Endothelial cell of umbilical vein (primary cell): Measurements from ENCODE around the gene ZMYND11. TPM values are rescaled to one million over a fixed set of nuclear protein-coding genes. Genes with fewer than 3 reads are reported as not detected.

Experiments used
- BruUV-seq: library from RNA; stranded (reverse); fragments of 400-500 nt; replicated peaks from 2 replicates; lab custom pipeline; 2021; lab: Mats Ljungman, UMichigan
- CTCF ChIA-PET: fragments of 300-600, 350-600 bp; sonication (Branson Sonifier 250); formaldehyde crosslinking; loops from one replicate; lab custom pipeline; 2021; ENCODE audit warnings: antibody characterized with exemption, inconsistent platforms; lab: Charles Lee
- POLR2A ChIA-PET: fragments of 300-600, 350-600 bp; sonication (Branson Sonifier 250); formaldehyde crosslinking; loops from one replicate; lab custom pipeline; 2021; ENCODE audit warnings: antibody characterized with exemption, inconsistent platforms; lab: Charles Lee
- DNase-seq: peaks from one replicate; pipeline ENCODE4 v3.0.0-alpha.2; 2011; ENCODE audit warnings: low read depth, low spot score
- FAIRE-seq: peaks from 2 replicates; lab custom pipeline; 2011; peaks lifted over from hg19 to GRCh38; lab: Jason Lieb, UNC
- H2AFZ ChIP-seq: 2 replicates; pipeline ENCODE4 v1.6.0; 2012; ENCODE audit warnings: low read depth, low read length, control low read depth, inconsistent platforms
- H3K27ac ChIP-seq: 2 replicates; pipeline ENCODE4 v1.5.1; 2011; ENCODE audit warnings: low read depth, mild to moderate bottlenecking, control low read depth, low read length, moderate library complexity; ENCODE audit not compliant: insufficient read depth
- H3K27me3 ChIP-seq, 2 experiments: 2 replicates each; pipeline versions ENCODE4 v1.6.0 to v1.6.1; 2011; ENCODE audit warnings: low read length in 2 of 2, mixed read lengths in 1 of 2; ENCODE audit not compliant: control insufficient read depth in 2 of 2, insufficient read depth in 2 of 2
- H3K36me3 ChIP-seq, 2 experiments: 2 replicates in 1 of 2; 3 replicates in 1 of 2; pipeline ENCODE4 v1.5.1; 2011; ENCODE audit warnings: low read length in 2 of 2, mild to moderate bottlenecking in 1 of 2, moderate library complexity in 1 of 2; ENCODE audit not compliant: control insufficient read depth in 2 of 2, insufficient read depth in 2 of 2; ENCODE audit errors: extremely low read depth in 1 of 2
- H3K4me1 ChIP-seq: 3 replicates; pipeline ENCODE4 v1.5.1; 2011; ENCODE audit warnings: mild to moderate bottlenecking, low read length; ENCODE audit not compliant: control insufficient read depth, insufficient read depth; ENCODE audit errors: extremely low read depth
- H3K4me2 ChIP-seq: 2 replicates; pipeline ENCODE4 v1.6.1; 2011; ENCODE audit warnings: low read length, control low read depth, mixed read lengths; ENCODE audit not compliant: insufficient read depth
- H3K4me3 ChIP-seq, 3 experiments: fragments of 200-600 bp in 1 of 3; sonication (generic), shearing (Covaris generic) in 1 of 3; replicated peaks in 1 of 3; 2 replicates each; pipeline ENCODE4 v1.5.1; 2011 to 2016; ENCODE audit warnings: control low read depth in 3 of 3, low read length in 3 of 3, mild to moderate bottlenecking in 2 of 3, inconsistent platforms in 1 of 3, low read depth in 1 of 3, moderate library complexity in 1 of 3; ENCODE audit not compliant: insufficient read depth in 1 of 3
- H3K79me2 ChIP-seq: 2 replicates; pipeline ENCODE4 v1.6.0; 2012; ENCODE audit warnings: low read length, inconsistent platforms; ENCODE audit not compliant: control insufficient read depth, insufficient read depth
- H3K9ac ChIP-seq: replicated peaks from 2 replicates; pipeline ENCODE3; 2011; ENCODE audit warnings: low read length, control low read depth; ENCODE audit not compliant: insufficient read depth; ENCODE audit errors: extremely low read depth
- H3K9me1 ChIP-seq: replicated peaks from 3 replicates; pipeline ENCODE4 v1.6.0; 2011; ENCODE audit warnings: mild to moderate bottlenecking, low read length; ENCODE audit not compliant: control insufficient read depth, insufficient read depth; ENCODE audit errors: extremely low read depth
- H3K9me3 ChIP-seq: replicated peaks from 2 replicates; pipeline ENCODE4 v1.5.1; 2012; ENCODE audit warnings: low read length, inconsistent platforms; ENCODE audit not compliant: control insufficient read depth, insufficient read depth
- H4K20me1 ChIP-seq: replicated peaks from 2 replicates; pipeline ENCODE3; 2011; ENCODE audit warnings: mild to moderate bottlenecking, low read length; ENCODE audit not compliant: control insufficient read depth, insufficient read depth; ENCODE audit errors: extremely low read depth
- CTCF ChIP-seq, 2 donors: IDR thresholded peaks; 1 replicate in 1 of 2; 2 replicates in 1 of 2; pipeline ENCODE4 v1.5.1; 2011; ENCODE audit warnings: low read length in 2 of 2, mild to moderate bottlenecking in 2 of 2, moderate library complexity in 2 of 2, control low read depth in 1 of 2, inconsistent platforms in 1 of 2, low read depth in 1 of 2; ENCODE audit not compliant: insufficient read depth in 1 of 2; ENCODE audit errors: extremely low read depth in 1 of 2
- EZH2 ChIP-seq: IDR thresholded peaks from 2 replicates; pipeline ENCODE4 v1.6.1; 2012; ENCODE audit warnings: borderline replicate concordance, low read depth, mild to moderate bottlenecking, moderate library complexity, low read length, inconsistent platforms; ENCODE audit not compliant: severe bottlenecking
- FOS ChIP-seq: IDR thresholded peaks from 2 replicates; pipeline ENCODE4 v1.6.1; 2011; ENCODE audit warnings: mild to moderate bottlenecking, low read length, moderate library complexity, borderline replicate concordance; ENCODE audit not compliant: insufficient read depth
- GATA2 ChIP-seq: IDR thresholded peaks from 2 replicates; pipeline ENCODE4 v1.7.0; 2011; ENCODE audit warnings: low read depth, mild to moderate bottlenecking, moderate library complexity, mixed read lengths, low read length; ENCODE audit not compliant: insufficient read length, insufficient read depth
- JUN ChIP-seq: IDR thresholded peaks from 2 replicates; pipeline ENCODE4 v1.6.1; 2011; ENCODE audit warnings: borderline replicate concordance, low read depth; ENCODE audit not compliant: insufficient read length, insufficient read depth
- MYC ChIP-seq: IDR thresholded peaks from one replicate; pipeline ENCODE4 v1.6.1; 2011; ENCODE audit warnings: mild to moderate bottlenecking, low read depth, low read length
- POLR2A ChIP-seq: IDR thresholded peaks from 2 replicates; pipeline ENCODE4 v1.6.1; 2012; ENCODE audit warnings: low read depth, mild to moderate bottlenecking, control low read depth, low read length
- POLR2AphosphoS5 ChIP-seq: IDR thresholded peaks from 2 replicates; pipeline ENCODE4 v1.6.1; 2012; ENCODE audit warnings: low read depth, mild to moderate bottlenecking, control low read depth, low read length, moderate library complexity; ENCODE audit not compliant: insufficient read depth
- dilution Hi-C: fragments of 300-500 bp; cut with MboI; formaldehyde crosslinking; loops from one replicate; pipeline ENCODE4 v1.15.0; 2019; ENCODE audit warnings: low sequenced_read_pairs; ENCODE audit not compliant: extremely low pct_ligation_motif_present
- intact Hi-C: fragments of 100-400 bp; cut with micrococcal nuclease; formaldehyde crosslinking; loops from one replicate; pipeline ENCODE4 v1.10.0; 2022
- polyA plus RNA-seq, 4 experiments: library from polyadenylated mRNA; depleted of rRNA in 3 of 4; stranded (reverse) in 3 of 4; unstranded in 1 of 4; fragments of >200 nt; gene quantifications; 2 replicates each; pipeline versions ENCODE4 v1.2.1 to v1.2.3, GENCODE V29; 2011 to 2012; ENCODE audit warnings: missing spikeins in 1 of 4
- total RNA-seq: library from RNA; stranded (reverse); gene quantifications from 2 replicates; pipeline ENCODE4 v1.2.3, GENCODE V29; 2021
- TF ChIP-seq, protein P1 (sequence below): IDR thresholded peaks from 2 replicates; pipeline ENCODE4 v1.6.1; 2011; ENCODE audit not compliant: insufficient read depth, insufficient read length

The ZMYND11 gene
- total and polyA plus RNA-seq, 2 donors (not counting 3 experiments of a cell fraction or from before 2014, with no cell fraction given), result 17.0 to 56.0 TPM

GRCh38 chr10:89248-89647, 46.0 kb upstream of the ZMYND11 start:
- TF ChIP-seq POLR2A (no peak), GATA2 (no peak), EZH2 (no peak), CTCF (IDR thresholded peaks at IDR 0.05; ENCODE audit: extremely low read depth in 1 of 2, insufficient read depth in 1 of 2, low read depth in 1 of 2, low read length in 2 of 2) (no peak), JUN (no peak), MYC (no peak), POLR2AphosphoS5 (no peak), FOS (no peak)
- TF ChIP-seq, protein P1, sequence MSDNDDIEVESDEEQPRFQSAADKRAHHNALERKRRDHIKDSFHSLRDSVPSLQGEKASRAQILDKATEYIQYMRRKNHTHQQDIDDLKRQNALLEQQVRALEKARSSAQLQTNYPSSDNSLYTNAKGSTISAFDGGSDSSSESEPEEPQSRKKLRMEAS, result no peak
- ChIA-PET POLR2A (no interaction called here), CTCF (interaction anchor here (1.4 to 2.0 kb wide), 2 partner anchors 13 to 15 kb away, joined by 4 to 6 read pairs; no protein-coding TSS in a partner anchor)
- dilution Hi-C loops, result no loop called here
- Histone ChIP-seq H3K79me2 (no peaks in the 10 kb centered on the region), H3K27me3 (peaks cover 3 to 14% of the 10 kb centered on the region in 2 experiments), H4K20me1 (no peaks in the 10 kb centered on the region), H2AFZ (no peak overlapping the region), H3K36me3 (no peaks in the 10 kb centered on the region), H3K9me1 (no peaks in the 10 kb centered on the region), H3K4me2 (no peak overlapping the region), H3K9ac (no peak overlapping the region), H3K4me1 (no peaks in the 10 kb centered on the region), H3K4me3 (no peak overlapping the region), H3K27ac (no peak overlapping the region), H3K9me3 (no peaks in the 10 kb centered on the region)
- intact Hi-C loops, result no loop called here
- DNase-seq (no peak), FAIRE-seq (no peak)
- BruUV-seq, result no TSS peak
